Testis (tissue), 2 donors: Measurements from ENCODE around the gene TRIM29.

Experiments used
- POLR2A ChIP-seq: fragments of 450-650 bp; IDR thresholded peaks from one replicate; pipeline ENCODE4 v1.6.1; 2017; ENCODE audit warnings: antibody characterized with exemption, mild to moderate bottlenecking, moderate library complexity
- TF ChIP-seq, protein P1 (sequence below), 3 experiments: fragments of 450-650 bp in 2 of 3; fragments of 200-600 bp in 1 of 3; sonication (generic) in 1 of 3; IDR thresholded peaks; one replicate each; pipeline ENCODE4 v1.5.1; 2016 to 2019; ENCODE audit warnings: antibody characterized with exemption in 3 of 3, mild to moderate bottlenecking in 2 of 3, moderate library complexity in 1 of 3

DNA sequence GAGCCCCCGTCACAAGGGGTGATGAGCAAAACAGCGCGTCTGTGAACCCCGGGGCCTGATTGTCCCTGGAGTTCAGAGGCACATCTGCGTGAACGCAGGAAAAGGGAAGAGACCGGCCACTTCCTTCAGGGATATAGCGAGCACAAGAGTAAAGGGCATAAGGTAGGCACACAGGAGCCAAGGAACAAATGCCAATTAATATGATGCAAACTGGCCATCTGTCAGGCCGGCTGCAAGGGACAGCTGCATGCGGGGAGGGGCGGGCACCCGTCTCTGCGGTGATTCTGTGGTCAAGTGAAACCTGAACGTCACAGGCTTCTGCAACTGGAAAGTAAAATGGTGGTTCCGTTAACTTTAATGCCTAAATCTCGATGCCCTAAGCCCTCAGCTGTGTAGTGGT lies 64.7 kb downstream of the TRIM29 start:
- TF ChIP-seq, protein P1, sequence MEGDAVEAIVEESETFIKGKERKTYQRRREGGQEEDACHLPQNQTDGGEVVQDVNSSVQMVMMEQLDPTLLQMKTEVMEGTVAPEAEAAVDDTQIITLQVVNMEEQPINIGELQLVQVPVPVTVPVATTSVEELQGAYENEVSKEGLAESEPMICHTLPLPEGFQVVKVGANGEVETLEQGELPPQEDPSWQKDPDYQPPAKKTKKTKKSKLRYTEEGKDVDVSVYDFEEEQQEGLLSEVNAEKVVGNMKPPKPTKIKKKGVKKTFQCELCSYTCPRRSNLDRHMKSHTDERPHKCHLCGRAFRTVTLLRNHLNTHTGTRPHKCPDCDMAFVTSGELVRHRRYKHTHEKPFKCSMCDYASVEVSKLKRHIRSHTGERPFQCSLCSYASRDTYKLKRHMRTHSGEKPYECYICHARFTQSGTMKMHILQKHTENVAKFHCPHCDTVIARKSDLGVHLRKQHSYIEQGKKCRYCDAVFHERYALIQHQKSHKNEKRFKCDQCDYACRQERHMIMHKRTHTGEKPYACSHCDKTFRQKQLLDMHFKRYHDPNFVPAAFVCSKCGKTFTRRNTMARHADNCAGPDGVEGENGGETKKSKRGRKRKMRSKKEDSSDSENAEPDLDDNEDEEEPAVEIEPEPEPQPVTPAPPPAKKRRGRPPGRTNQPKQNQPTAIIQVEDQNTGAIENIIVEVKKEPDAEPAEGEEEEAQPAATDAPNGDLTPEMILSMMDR (IDR thresholded peaks at IDR 0.05): no peak
- no peak for TF ChIP-seq POLR2A
